Measurements from ENCODE around the gene DGKE.

DGKE gene

GRCh38 chr17:56817066-56817465, 16.9 kb upstream of the DGKE start:
- no peak for FAIRE-seq

GRCh38 chr17:56819030-56819429, 14.9 kb upstream of the DGKE start:
- no peak for FAIRE-seq

DNA sequence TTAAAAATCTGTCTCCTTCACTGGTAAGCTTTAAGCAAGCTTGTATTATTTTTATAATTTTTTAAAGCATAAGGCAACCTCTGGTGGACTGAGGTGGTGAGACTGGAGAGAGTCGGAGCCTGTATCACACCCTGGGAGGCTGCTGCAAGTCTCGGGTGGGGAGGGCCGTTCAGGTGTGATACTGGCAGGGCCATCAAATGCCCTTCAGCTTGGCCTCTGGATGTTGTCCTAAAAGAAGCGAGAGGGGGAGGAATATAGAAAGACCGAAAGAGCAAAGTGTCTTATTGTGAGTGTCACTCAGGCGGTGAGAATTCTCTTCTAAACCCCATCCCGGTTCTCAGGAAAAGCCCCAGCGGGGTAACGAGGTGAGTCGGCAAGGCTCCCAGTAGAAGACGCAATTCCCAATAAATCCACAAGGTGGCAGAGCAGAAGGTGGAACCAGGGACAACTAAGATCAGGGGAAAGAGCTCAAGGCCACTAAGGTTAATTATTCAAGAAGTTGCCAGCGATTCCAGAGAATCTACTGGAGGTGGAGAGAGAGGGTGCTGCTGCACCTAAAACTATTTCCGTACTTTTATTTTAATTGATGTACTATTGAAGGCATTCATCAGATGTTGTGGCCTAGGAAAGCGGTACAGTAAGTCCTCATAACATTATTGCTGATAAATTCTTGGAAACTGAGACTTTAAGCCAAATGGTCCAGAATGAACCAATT, 14.4 kb upstream of the DGKE start:
- peak; percentile 21 for FAIRE-seq

DNA sequence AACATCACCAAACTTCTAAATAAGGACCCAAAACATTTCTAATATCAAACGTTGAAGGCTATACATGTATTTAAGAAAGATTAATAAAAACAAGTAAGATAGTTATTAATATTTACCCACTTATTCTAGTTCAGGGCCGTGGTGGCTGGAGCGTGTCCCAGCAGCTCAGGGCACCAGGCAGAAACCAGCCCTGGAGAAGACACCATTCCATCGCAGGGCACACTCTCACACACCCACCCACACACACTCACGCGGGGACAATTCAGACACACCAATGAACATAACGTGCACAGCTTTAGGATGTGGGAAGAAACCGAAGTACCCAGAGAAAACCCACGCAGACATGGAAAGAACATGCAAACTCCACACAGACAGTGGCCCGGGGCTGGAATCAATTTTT, 13.7 kb upstream of the DGKE start:
- no peak for FAIRE-seq

DNA sequence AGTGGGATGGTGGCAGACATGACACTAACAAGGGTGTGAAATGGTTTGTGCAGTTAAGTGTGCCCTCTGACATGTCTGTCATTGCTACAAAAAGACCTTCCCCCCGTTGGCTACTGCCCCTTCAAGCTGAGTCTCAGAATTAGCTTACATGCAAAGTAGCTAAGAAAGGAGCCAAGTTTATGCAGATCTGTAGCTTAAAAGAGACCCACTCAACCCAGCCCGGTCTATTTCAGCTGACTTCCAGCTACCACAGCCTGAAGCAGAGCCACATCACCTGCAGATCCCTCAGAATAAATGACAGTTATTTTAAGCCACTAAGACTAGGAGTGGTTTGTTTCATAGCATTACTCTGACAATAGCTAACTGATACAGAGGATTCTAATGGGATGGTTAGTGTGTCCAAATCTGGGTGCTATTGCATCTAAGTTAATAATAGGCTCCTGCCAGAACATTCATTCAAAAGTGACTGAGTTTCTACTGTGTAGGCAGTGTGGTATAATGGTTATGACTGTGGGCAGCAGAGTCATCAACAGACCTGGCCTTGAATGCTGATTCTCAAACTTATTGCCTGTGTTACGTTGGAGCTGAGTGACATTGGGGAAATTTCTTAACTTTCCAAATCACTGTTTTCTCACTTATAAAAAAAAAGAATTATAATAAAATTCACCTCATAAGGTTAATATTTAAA, 12.0 kb upstream of the DGKE start:
- no peak for FAIRE-seq

GRCh38 chr17:56822725-56823124, 11.2 kb upstream of the DGKE start:
- no peak for FAIRE-seq

DNA sequence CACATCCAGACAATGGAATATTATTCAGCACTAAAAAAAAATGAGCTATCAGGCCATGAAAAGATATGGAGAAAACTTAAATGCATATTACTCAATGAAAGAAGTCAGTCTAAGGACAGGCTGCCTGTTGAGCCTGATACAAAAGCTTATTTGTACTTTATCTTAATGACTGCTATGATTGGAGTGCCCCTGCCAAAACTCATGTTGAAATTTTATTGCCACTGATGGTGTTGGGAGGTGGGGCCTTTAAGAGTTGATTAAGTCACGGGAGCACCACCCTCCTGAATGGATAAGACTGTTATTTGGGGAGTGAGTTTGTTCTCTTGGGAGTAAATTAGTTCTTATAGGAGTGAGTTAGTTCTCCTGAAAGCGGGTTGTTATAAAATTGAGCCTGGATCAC, 10.1 kb upstream of the DGKE start:
- no peak for FAIRE-seq

- no peak for FAIRE-seq
Measured at GRCh38 chr17:56824503-56824902, 9.4 kb upstream of the DGKE start.

GRCh38 chr17:56826611-56827414, 7.1 kb upstream of the DGKE start:
- FAIRE-seq = no peak

DNA sequence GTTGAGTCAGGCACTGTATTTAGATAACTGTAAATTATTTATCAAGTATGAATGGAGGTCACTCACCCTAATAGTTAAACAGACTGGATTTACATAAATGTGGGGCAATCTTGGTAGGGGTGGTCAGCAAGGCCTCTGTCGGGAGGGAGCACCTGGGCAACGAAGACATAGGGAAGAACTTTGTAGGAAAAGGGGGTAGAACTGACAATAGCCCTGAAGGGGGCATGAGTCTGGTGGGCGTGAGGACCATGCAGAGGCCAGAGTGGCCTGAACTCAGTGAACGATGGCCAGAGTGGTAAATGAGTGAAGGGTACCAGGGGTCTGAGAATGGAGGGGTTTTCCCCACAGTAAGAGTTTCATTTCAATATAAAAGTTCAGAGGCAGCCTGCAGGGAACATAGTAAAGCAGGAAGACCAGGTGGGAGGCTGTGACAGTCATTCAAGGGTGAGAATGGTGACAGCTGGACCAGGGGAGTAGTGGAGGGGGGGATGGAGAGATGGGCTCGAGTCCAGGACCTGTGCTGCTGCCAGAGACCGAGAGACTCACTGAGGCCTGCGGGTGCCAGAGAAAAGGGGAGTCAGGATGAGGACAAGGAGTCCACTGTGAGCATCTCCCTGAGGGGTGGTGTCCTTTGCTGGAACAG, 3.1 kb upstream of the DGKE start:
- no peak for FAIRE-seq

DNA sequence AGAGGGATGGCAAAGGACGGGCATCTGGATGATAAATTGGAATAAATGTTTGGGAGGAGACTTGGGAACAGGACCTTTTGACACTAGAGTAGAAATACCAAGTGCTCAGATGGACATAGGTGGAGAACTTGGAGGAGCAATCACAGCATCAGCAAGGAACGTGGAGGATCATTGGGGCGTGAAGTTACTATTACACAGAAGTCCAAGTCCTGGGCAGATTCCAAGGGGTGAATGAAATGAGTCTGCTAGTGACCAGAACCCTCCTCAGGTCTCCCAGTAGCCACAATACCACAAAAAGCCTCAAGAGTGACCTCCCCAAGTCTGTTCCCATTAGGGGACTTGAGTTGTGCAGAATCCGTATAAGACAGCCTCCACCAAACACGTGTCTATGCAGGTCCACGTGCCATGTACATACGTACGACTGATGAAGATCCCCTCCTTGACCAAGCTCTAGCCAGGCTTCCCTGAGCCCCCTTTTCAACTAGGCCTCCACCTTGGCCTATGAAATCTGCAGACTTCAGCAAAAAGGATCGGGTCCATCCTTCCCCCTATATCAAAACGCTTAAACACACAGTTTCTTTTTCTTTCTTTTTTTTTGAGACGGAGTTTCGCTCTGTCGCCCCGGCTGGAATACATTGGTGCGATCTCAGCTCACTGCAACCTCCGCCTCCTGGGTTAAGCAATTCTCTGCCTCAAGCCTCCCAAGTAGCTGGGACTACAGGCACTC, 2.4 kb upstream of the DGKE start:
- no peak for FAIRE-seq

DNA sequence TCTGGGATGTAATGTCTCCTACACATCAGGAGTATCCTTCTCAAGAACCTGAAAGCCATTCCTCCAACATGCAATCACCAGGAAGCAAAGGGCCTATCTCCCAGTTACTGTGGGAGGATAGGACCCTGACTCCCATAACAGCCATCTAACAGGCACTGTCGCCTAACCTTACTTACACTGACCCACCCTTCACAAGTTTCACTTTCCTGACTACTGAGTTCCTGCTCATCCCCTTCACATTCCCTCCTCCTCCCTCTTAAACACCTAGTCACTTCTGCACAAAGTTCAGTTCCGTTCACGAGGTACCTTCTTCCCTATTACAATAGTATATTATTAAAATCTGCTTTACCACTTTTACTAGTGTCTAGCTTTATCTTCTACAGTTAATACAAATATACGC, 1.5 kb upstream of the DGKE start:
- no peak for FAIRE-seq

GRCh38 chr17:56833057-56833808, 718 bp upstream of the DGKE start:
- no peak for FAIRE-seq

GRCh38 chr17:56834380-56835263, 671 bp downstream of the DGKE start:
- FAIRE-seq = no peak

DNA sequence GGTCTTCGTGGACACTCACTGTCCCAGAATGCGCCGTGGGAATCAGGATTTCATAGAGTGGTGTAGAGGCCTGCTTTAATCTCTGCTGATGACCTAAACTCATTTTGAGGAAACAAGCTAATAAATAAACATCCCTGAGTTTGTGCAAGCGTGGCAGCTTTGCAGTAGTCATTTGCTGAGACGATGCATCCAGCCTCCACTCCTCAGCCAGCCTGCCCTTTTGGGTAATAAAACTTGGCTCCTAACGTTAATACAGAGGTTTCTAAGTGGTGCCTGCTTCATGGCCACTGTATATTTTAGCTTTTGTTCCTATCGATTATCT, 1.3 kb downstream of the DGKE start:
- no peak for FAIRE-seq

DNA sequence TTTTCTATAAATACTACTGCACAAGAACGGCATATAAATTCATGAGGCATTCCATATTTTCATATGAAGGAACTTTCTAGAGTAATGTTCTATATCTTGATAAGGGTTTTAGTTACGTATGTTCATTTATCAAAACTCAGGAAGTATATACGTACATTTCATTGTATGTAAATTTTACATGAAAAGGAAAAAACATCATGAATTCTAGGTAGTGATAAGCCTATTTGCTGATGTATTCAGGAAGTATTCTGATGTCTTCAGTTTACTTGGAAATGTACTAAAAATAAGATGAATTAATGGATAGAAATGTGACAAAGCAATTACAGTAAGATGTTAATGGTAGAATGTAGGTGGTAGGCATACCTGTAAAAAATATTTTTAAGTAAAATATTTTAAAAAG, 4.7 kb downstream of the DGKE start:
- no peak for FAIRE-seq

GRCh38 chr17:56842577-56842976, 8.6 kb downstream of the DGKE start:
- FAIRE-seq = no peak

GRCh38 chr17:56845934-56846333, 12.0 kb downstream of the DGKE start:
- FAIRE-seq = no peak

- no peak for FAIRE-seq
Measured at GRCh38 chr17:56847106-56847505, 13.2 kb downstream of the DGKE start.

DNA sequence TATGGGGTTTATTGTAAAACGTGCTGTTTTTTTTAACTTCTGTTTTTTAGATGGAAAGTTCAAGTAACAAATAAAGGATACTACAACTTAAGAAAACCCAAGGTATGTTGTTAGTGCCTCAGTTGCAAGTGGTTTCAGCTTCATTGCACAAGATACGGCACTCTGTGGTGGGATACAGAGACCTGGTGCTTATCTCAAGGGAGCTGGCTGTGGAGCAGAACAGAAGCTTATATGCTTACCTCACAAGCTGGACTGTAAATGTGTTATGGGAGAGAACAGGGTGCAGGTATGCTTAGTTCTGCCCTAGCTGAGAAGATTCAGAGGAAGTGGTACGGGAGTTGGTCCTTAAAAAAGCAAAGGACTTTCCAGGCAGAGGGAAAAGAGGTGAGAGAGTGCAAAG, 15.2 kb downstream of the DGKE start:
- FAIRE-seq = no peak

DNA sequence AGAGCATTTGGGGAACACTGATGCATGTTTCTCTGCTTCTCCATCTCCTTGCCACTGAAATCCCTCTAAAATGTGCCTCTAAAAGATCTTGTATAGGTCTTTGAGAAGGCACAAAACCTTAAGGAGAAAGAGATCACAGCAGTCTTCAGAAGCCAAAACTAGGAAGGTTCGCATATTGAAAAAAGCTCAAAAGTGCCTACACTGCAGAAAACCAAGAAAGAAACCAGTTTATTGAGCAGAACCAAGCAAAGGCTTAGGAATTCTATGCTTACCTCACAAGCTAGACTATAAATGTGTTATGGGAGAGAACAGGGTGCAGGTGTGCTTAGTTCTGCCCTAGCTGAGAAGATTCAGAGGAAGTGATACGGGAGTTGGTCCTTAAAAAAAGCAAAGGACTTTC, 16.6 kb downstream of the DGKE start:
- no peak for FAIRE-seq

Measured in A204.1 (cell line).